Measurements from ENCODE around the gene TTLL6.

TTLL6 gene

DNA sequence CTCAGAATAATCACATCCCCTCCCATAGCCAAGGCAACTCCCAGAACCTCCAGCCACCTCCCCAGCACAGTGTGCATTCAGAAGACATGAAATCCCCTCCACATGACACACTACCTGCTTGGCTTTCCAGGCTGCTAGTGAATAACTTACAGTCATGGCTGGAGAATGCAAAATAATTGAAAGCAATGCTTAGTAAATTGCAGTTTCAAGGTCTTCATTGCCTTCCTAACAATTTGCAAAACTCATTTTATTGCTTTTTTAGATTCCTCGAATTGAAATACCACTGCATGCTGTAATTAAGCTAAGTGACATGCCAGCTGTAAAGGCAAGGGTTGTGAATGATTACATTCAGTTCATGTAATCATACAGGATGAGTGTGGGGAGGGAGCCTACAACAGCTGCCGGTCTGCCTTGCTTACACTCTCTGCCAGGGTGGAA is 59.5 kb downstream of the TTLL6 start:
- DNase-seq: no peak

- DNase-seq: no peak
Observed at GRCh38 chr17:48756830-48757251, 60.2 kb downstream of the TTLL6 start.

DNA sequence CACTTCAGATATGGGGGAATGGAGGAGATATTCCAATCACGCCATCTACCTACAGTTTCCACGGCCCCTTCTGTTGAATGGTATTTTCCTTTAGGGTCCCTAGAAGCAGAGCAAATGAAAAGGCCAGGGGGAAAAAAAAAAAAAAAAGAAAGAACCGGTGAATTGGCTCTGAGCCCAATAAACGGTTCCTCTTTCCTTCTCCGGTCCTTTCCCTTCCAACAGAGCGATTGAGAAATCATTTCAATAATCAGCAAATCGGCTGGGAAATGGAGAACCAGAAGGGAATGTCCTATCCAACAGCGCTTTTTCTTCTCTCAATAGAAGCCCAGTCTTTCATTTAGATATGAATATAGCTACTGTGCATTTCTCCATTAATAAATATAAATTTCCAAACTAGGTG is 61.7 kb downstream of the TTLL6 start:
- no peak for DNase-seq

- DNase-seq: no peak
Observed at GRCh38 chr17:48754500-48755261, 62.3 kb downstream of the TTLL6 start.

- no peak for DNase-seq
Observed at GRCh38 chr17:48753794-48754499, 63.1 kb downstream of the TTLL6 start.

DNA sequence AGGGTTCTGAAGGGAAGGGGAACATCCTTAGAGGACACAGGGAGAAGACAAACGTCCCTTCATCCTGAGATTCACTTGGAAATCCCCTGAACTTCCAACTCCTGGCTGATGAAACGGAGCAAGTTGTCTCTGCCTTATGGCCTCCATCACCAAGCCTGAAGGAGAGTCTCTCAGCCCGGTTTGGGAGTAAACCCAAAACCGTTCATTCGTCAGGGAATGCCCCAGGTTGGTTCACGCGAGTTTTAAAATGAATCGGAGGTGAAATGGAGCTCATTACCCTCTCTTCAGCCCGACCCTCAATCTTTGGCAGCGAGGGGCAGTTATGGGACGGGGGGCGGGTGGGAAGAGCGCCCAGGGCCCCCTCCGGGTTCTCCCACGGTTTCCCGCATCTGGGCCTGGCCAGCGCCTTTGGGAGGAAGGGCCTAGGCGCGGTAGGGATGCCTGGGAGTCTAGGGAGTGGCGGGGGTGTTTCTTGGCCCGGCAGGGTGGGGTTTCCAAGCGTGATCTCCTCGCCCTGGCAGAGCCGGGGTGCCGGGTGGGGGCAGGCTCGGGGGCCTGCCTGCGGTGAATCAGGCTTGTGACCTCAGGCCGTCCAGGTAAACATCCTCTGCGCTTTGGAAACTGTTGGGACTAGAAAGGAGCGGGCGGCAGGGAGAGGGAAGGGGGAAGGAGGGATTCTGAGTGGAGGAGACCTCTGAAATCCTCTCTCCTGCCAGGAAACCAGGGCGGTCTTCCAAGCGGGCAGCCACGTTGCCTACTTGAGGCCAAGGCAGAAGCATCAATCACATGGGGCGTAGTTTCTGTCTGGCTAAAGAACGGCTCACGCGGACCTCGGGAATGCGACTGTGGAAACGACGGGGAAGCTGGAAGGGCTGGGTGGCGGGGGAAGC is 64.4 kb downstream of the TTLL6 start:
- no peak for DNase-seq

GRCh38 chr17:48751733-48752398 is 65.2 kb downstream of the TTLL6 start:
- DNase-seq: no peak

- no peak for DNase-seq
Observed at GRCh38 chr17:48751172-48751571, 65.9 kb downstream of the TTLL6 start.

- no peak for DNase-seq
Observed at GRCh38 chr17:48749621-48750553, 67.1 kb downstream of the TTLL6 start.

GRCh38 chr17:48748718-48749566 is 68.1 kb downstream of the TTLL6 start:
- no peak for DNase-seq

DNA sequence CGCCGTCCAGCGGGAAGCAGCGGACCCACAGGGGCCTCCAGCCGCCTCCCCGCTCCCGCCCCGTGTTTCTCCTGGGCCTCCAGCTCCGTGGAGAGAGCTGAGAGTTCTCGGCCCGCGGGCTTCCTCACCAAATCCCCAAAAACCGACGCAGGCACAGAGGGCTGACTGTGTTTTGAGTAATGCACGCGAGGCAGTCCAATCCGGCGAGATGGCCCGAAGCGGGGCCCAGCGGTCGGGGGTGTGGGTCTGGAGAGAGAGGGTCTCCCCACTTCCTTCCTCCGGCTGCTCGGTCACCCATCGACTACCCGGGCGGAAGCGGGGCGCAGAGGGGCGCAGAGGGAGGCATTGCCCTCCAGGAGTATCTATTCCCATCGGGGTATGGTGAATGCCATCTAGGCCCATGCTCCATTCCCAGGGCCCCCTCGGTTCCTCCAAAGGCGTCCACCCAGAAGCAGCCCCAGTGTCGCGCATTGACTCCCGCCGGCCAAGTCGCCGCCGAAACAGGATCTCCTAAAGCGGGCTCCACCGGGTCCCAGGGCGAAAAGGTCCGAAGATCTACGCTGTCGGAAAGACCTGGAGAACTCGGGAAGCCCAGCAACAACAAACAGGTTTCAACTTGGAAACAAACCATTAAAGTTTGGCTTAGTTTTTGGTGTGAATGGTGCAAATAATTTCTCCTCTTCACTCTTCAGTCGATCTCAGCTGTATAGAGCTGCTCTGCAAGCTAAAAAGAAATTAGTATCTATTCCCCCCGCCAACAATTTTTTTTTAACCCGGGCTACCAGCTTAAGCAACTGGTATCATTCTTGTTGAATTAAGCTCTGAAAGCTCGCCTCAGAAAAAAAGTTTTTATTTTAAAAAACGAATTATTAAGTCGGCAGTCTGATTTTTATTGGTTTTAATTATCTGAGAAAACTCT is 69.3 kb downstream of the TTLL6 start:
- no peak for DNase-seq

- no peak for DNase-seq
Observed at GRCh38 chr17:48746916-48747444, 70.0 kb downstream of the TTLL6 start.

DNA sequence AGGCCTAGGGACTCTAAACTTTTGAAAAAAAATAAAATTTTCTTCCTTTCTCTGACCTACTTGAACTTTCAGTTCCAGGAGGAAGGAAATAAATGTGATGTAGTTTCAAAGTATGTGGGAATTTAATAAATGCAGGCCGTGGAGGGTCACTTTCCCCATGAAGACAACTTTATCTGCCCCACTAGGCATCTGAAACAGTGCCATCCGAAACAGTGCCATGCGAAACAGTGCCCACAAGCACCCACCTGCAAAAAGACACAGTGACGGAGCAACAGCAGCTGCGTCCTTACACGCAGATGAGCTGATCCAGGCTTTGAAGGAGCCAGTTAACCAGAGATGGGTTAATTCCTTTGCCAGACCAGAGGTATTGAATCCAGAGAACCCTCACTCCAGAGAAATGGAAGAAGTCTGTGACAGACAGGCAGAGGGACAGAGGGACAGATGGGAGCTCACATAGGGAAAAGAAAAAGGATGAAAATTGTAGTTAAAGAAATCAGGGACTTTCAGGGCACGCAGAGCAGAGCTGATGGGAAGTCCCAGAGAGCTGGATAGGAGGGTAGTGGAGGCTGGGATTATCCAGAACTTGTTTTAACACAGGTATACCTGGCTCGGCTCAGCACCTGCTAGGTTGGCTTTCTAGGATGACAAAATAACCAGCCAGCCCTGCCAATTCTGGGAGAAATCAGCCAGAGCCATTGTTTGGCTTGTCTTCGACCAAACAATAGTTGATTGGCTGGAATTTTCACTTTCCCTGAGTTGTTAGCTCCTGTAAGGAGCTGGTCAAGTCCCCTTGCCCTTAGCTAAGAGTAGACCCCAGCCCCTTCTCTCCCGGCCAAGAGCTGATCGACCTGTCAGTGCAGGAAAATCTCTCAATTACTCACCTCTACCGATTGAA is 71.4 kb downstream of the TTLL6 start:
- no peak for DNase-seq

- DNase-seq: no peak
Observed at GRCh38 chr17:48740537-48740936, 76.5 kb downstream of the TTLL6 start.

GRCh38 chr17:48738803-48739526 is 78.1 kb downstream of the TTLL6 start:
- DNase-seq: no peak

- no peak for DNase-seq
Observed at GRCh38 chr17:48738424-48738802, 78.6 kb downstream of the TTLL6 start.

DNA sequence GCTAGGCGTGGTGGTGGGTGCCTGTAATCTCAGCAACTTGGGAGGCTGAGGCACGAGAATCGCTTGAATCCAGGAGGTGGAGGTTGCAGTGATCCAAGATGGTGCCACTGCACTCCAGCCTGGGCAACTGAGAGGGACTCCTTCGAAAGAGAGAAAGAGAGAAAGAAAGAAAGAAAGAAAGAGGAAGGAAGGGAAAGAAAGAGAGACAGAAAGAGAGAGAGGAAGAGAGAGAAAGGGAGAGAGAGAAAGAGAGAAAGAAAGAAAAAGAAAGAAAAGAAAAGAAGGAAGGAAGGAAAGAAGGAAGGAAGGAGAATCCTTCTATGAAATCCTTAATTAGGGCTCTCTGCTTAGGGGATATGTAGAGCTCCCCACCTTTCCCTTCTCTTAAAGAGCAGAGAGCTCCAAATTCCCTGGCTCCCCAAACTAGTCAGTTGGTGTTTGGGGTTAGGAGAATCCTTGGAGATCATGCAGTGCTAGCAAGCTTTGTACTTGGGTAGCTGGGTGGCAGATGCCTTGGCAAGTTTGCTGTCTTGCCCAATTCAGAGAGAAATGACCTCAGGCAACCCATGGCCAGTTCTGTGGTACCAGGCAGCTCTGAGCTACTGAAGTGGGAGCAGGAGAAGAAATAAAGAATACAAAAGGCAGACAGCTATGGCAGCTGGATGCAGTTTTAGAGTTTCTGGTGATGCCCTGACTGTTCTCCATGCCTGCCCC is 79.5 kb downstream of the TTLL6 start:
- DNase-seq: no peak
